ENCODE measurements around the gene TRIP13.

TRIP13 gene

GRCh38 chr5:956941-957747 lies 64.5 kb downstream of the TRIP13 start:
- no peak overlapping the region for H3K4me3 ChIP-seq (ENCODE audit: low read depth, low read length)
- H3K27ac ChIP-seq (ENCODE audit: extremely low read depth, low read depth, low read length) = no peak overlapping the region
- POLR2A ChIA-PET = interaction anchor here (0.8 to 1.0 kb wide), 2 partner anchors 40 to 64 kb away, joined by 3 to 4 read pairs; partner anchors contain the start of genes BRD9 and TRIP13
- CTCF ChIA-PET = interaction anchor here (0.6 to 2.2 kb wide), 13 partner anchors 10 to 211 kb away, joined by 3 to 9 read pairs (median 3); no protein-coding TSS in a partner anchor
- no peaks in the 10 kb centered on the region for H3K36me3 ChIP-seq (ENCODE audit: control insufficient read depth in 2 of 2, insufficient read depth in 1 of 2, low read length in 2 of 2)
- H3K9me3 ChIP-seq (ENCODE audit: control insufficient read depth, insufficient read depth, low read depth, low read length) = no peaks in the 10 kb centered on the region
- no peaks in the 10 kb centered on the region; the same call in 1 of the 2 replicates for H3K4me1 ChIP-seq (ENCODE audit: control insufficient read depth, insufficient read depth, low read length)
- no peak for TF ChIP-seq GFI1B (tag by site-specific recombination; IDR thresholded peaks at IDR 0.05)

- CTCF ChIA-PET = interaction anchor here (0.8 to 2.2 kb wide), 8 partner anchors 12 to 183 kb away, joined by 3 to 9 read pairs (median 4); partner anchors contain the start of gene NKD2
- H3K4me3 ChIP-seq (ENCODE audit: low read depth, low read length) = no peak overlapping the region
Measured at GRCh38 chr5:957748-958485, 65.2 kb downstream of the TRIP13 start.

GRCh38 chr5:958701-959571 lies 66.3 kb downstream of the TRIP13 start:
- Histone ChIP-seq H3K36me3 (ENCODE audit: control insufficient read depth in 2 of 2, insufficient read depth in 1 of 2, low read length in 2 of 2) (no peaks in the 10 kb centered on the region), H3K9me3 (ENCODE audit: control insufficient read depth, insufficient read depth, low read depth, low read length) (no peaks in the 10 kb centered on the region), H3K27ac (ENCODE audit: extremely low read depth, low read depth, low read length) (no peak overlapping the region), H3K4me3 (ENCODE audit: low read depth, low read length) (no peak overlapping the region), H3K4me1 (ENCODE audit: control insufficient read depth, insufficient read depth, low read length) (no peaks in the 10 kb centered on the region; the same call in 1 of the 2 replicates)
- TF ChIP-seq ZNF221 (tag by site-specific recombination; IDR thresholded peaks at IDR 0.05; ENCODE audit: borderline replicate concordance) (no peak), GLIS2 (tag by site-specific recombination; IDR thresholded peaks at IDR 0.05) (peak; percentile 30; the same call in 1 of the 2 replicates), PATZ1 (tag by site-specific recombination; IDR thresholded peaks at IDR 0.05) (0 out of 2 replicates have a peak, but pooled peaks have one; percentile 22)
- CTCF ChIA-PET = interaction anchor here (0.9 to 2.2 kb wide), 3 partner anchors 47 to 216 kb away, joined by 4 to 9 read pairs (median 4); partner anchors contain the start of gene NKD2
- POLR2A ChIA-PET = no interaction called here

More at GRCh38 chr5:957748-958485, 65.2 kb downstream of the TRIP13 start:
- Histone ChIP-seq H3K27ac (ENCODE audit: extremely low read depth, low read depth, low read length) (no peak overlapping the region), H3K36me3 (ENCODE audit: control insufficient read depth in 2 of 2, insufficient read depth in 1 of 2, low read length in 2 of 2) (no peaks in the 10 kb centered on the region), H3K9me3 (ENCODE audit: control insufficient read depth, insufficient read depth, low read depth, low read length) (no peaks in the 10 kb centered on the region), H3K4me1 (ENCODE audit: control insufficient read depth, insufficient read depth, low read length) (no peaks in the 10 kb centered on the region; the same call in 1 of the 2 replicates)
- no peak for TF ChIP-seq ZNF10 (tag by site-specific recombination; IDR thresholded peaks at IDR 0.05)
- peak; percentile 54; the same call in 1 of the 2 replicates for TF ChIP-seq HIC1 (tag by site-specific recombination; IDR thresholded peaks at IDR 0.05)
- 0 out of 2 replicates have a peak, but pooled peaks have one; percentile 8 for TF ChIP-seq ZNF341 (tag by site-specific recombination; IDR thresholded peaks at IDR 0.05; ENCODE audit: low read depth)
- POLR2A ChIA-PET = interaction anchor here (0.7 to 1.0 kb wide), 2 partner anchors 12 to 65 kb away, joined by 3 read pairs; partner anchors contain the start of genes BRD9 and TRIP13

All from HEK293 (cell line).